Measurements from ENCODE around the gene AFAP1L2.

AFAP1L2 gene

DNA sequence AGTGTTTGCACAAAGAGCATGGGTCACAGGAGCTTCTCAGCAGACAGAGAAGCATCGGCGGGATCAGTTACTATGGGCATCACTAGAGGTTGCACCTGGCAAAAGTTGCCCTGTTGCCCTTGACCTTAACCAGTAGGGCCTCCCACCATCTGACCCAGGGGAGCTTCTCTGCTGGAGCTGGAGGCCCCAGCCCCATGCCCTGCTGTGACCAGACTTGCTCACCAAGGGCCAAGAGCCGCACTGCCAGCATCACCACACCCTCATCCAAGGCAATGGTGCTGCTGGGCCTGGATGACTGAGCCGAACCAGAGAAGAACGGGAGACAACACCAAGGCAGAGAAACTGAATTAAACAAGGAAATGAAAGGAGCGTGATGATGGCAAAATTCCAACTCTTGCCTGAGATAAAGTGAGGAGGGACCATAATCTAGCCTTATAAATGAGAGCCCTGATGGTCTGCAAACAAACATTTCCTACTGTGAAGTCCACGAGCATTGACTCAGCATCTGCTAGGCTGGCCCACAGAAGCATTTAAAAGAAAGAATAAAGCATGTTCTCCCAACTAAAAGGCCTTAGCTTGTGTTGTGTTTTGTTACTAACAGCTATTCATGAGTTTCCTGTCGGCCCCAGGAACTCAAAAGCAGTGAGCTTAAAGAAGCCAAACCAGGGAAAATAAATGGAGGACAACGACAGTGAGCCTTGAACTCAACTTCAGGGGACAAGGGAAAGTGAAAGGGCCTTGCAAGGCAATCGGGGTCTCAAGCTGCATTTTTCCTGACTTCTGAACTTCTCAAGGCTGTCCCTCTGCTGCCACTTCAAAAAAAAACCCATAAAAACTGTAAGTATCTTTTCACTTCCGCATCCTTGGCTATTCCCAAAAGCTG lies 60.4 kb downstream of the AFAP1L2 start:
- H3K9me3 ChIP-seq (ENCODE audit: severe bottlenecking) = peaks cover 3% of the 10 kb centered on the region
- no peak overlapping the region for H3K27ac ChIP-seq
- TF ChIP-seq CTCF (IDR thresholded peaks at IDR 0.05; ENCODE audit: low read depth, low read length) = no peak
- no peaks in the 10 kb centered on the region for H3K27me3 ChIP-seq (ENCODE audit: insufficient read depth, low read depth, severe bottlenecking)
- no peak overlapping the region for H3K4me3 ChIP-seq (ENCODE audit: low read depth, low read length)
- no peaks in the 10 kb centered on the region for H3K36me3 ChIP-seq
- no peak for DNase-seq

DNA sequence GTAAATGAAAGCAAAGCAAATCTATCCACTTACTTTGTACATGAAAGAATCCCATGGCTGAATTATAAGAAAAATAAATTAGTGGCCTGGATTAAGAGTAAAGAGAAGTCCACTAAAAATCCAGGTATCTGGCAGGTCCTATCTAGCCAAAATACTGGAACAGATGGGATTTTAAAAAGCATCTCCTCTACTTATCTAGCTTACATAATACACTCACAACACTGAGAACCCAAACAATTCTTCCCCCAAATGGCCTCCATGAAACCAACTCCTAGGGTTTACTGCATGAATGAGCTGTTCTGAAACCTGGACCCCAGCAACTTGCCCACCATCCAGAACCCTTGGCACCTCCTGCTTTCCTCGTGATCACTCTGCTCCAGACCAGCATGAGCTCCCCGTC lies 61.3 kb downstream of the AFAP1L2 start:
- Histone ChIP-seq H3K4me3 (ENCODE audit: low read depth, low read length) (no peak overlapping the region), H3K27me3 (ENCODE audit: insufficient read depth, low read depth, severe bottlenecking) (no peaks in the 10 kb centered on the region), H3K36me3 (no peaks in the 10 kb centered on the region), H3K9me3 (ENCODE audit: severe bottlenecking) (peaks cover 3% of the 10 kb centered on the region), H3K27ac (no peak overlapping the region)
- TF ChIP-seq CTCF (IDR thresholded peaks at IDR 0.05; ENCODE audit: low read depth, low read length) = no peak
- no peak for DNase-seq

DNA sequence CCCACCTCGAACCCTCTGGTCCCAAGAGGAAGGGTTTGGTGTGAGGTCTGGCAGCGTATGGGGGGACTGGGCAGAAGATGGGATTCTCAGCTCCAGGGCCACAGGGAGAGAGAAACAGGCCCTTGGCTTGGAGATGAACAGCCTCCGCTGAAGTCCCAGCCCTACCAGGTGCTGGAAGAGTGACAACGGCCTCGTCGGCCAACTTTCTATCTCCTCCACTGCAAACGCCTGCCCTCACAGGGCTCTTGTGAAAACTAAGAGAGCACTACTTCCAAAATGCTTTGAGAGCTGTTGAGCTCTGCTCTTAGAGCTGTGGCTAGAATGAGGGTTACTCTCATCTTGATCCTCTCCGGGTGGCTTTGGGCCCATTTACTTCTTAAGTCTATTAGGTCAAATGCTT lies 63.5 kb downstream of the AFAP1L2 start:
- no peaks in the 10 kb centered on the region for H3K27me3 ChIP-seq (ENCODE audit: insufficient read depth, low read depth, severe bottlenecking)
- peaks cover 3% of the 10 kb centered on the region for H3K9me3 ChIP-seq (ENCODE audit: severe bottlenecking)
- DNase-seq = no peak
- TF ChIP-seq CTCF (IDR thresholded peaks at IDR 0.05; ENCODE audit: low read depth, low read length) = no peak
- H3K27ac ChIP-seq = no peak overlapping the region
- H3K36me3 ChIP-seq = no peaks in the 10 kb centered on the region
- no peak overlapping the region for H3K4me3 ChIP-seq (ENCODE audit: low read depth, low read length)

DNA sequence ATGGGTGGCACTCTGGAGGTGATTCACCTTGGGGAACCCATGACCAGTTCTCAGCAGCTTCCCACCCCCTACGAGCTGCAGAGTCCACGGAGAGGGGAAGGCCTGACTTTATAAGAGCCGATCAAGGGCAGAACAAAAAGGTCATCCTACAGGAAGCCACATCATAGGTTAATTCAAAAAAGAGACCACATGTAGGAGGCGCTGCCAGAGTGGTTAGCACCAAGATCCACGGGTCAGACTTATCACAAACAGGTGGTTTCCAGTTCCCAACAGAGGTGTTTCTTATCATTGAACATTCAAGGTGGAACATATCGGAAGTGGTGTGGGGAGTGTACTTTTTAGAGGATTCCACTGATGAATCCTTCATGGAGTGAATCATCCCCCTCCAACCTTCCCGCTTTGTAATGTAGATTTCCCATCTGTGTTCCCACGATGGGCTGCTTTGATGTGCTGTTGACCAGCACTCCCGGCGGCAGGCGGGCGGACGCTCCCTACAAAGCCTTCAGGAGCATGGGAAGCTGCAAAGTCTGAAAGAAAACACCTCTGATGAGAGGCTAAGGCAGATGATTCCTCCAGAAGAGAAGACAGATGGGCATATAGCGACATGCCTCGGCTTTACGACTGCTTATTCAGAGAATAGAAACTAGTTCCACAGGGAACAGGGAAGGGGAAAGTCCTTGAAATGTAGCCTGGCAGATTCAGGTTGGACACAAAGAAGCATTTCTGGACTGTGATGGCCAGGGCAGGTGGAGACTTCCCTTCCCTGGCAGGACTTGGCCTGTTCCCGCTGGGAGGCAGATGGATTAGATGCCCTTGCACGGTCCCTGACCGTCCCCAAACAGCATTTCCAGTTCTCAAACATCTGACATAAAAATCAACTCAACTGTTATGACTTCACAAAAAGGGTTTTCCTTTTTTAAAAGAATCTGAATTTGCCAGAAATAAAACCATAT lies 66.5 kb downstream of the AFAP1L2 start:
- Histone ChIP-seq H3K36me3 (no peaks in the 10 kb centered on the region), H3K4me3 (ENCODE audit: low read depth, low read length) (no peak overlapping the region), H3K27me3 (ENCODE audit: insufficient read depth, low read depth, severe bottlenecking) (no peaks in the 10 kb centered on the region), H3K27ac (no peak overlapping the region), H3K9me3 (ENCODE audit: severe bottlenecking) (peaks cover 3% of the 10 kb centered on the region)
- no peak for TF ChIP-seq CTCF (IDR thresholded peaks at IDR 0.05; ENCODE audit: low read depth, low read length)
- DNase-seq = no peak

DNA sequence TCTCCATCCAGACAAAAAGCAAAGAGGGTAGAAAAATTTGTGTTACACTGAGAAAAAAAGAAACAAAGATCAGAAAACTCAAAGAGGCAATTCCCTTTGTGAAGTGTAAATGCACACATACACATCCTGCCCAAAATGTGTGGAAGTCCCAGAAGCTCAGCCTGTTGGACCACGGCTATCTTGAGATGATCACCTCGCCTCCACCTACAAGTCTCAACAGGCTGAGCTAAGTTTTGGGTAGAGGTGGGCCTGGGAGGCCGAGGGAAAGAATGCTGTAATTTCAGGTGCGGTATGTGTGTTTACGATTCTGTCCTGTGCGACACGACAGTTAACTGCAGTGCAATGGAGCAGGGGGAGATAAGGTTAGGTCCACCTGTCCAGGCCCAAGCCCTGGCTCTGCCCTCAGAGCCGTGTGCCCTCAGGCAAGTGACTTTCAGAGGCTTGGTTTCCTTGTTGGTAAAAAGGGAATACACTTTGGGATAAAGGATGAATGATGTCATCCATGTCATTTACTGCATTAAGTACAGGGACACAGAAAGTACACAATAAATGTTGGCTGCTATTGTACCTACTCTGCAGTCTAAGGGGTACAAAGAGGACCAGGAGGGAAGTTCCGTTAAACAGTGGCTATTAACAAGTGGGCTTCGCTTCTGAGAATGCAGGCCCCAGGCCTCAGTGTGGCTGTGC lies 67.3 kb downstream of the AFAP1L2 start:
- DNase-seq = no peak
- no peaks in the 10 kb centered on the region for H3K36me3 ChIP-seq

More for the DNA sequence above, 67.3 kb downstream of the AFAP1L2 start:
- H3K9me3 ChIP-seq (ENCODE audit: severe bottlenecking) = peaks cover 3% of the 10 kb centered on the region
- no peaks in the 10 kb centered on the region for H3K27me3 ChIP-seq (ENCODE audit: insufficient read depth, low read depth, severe bottlenecking)
- H3K4me3 ChIP-seq (ENCODE audit: low read depth, low read length) = no peak overlapping the region
- no peak overlapping the region for H3K27ac ChIP-seq
- no peak for TF ChIP-seq CTCF (IDR thresholded peaks at IDR 0.05; ENCODE audit: low read depth, low read length)
